ENCODE data around the gene SLC9C1.
A peak's percentile ranks its signal among the peaks of the same experiment; 100 is the strongest.

SLC9C1 gene

DNA sequence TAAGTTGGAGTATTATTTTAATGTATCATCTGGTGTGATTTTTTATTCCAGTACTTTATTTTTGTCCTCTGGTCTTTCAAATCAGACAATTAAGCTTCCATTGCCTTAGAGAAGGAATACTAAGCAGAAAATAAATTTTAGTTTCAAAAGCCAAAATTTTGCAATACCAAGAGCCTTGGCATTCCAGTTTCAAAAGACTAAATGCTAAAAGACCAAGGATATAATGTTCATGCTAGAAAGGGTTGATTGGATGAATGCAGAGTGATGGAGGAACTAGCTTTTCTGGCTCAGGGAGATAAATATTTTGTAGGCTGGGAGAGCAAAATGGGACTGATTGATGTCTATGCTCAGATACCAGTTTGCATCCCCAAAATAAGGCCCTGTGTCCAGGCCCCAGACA lies 45.1 kb upstream of the SLC9C1 start:
- H2AFZ ChIP-seq (ENCODE audit: low read length) = no peak overlapping the region
- H3K36me3 ChIP-seq (ENCODE audit: insufficient read depth, low read length) = no peaks in the 10 kb centered on the region
- no peaks in the 10 kb centered on the region for H3K9me2 ChIP-seq (replicated peaks; ENCODE audit: low read depth, low read length)
- peaks cover 68% of the 10 kb centered on the region for H3K79me2 ChIP-seq (ENCODE audit: insufficient read depth, low read length)
- H3K9me3 ChIP-seq (ENCODE audit: insufficient read depth, low read depth, low read length) = no peaks in the 10 kb centered on the region
- no peak overlapping the region for H3K9ac ChIP-seq (ENCODE audit: low read depth, low read length, poor library complexity, severe bottlenecking)
- H3K27me3 ChIP-seq (ENCODE audit: insufficient read depth, low read length, poor library complexity, severe bottlenecking) = no peaks in the 10 kb centered on the region
- H3K4me2 ChIP-seq (ENCODE audit: low read depth, low read length, poor library complexity, severe bottlenecking) = peak overlapping the region; percentile 33
- H3F3A ChIP-seq (ENCODE audit: low read depth) = no peaks in the 10 kb centered on the region
- H3K4me3 ChIP-seq (ENCODE audit: low read length, poor library complexity, severe bottlenecking) = no peak overlapping the region
- H3K4me1 ChIP-seq (ENCODE audit: insufficient read depth, low read length, poor library complexity, severe bottlenecking) = peaks cover 58% of the 10 kb centered on the region
- TF ChIP-seq, protein P1, sequence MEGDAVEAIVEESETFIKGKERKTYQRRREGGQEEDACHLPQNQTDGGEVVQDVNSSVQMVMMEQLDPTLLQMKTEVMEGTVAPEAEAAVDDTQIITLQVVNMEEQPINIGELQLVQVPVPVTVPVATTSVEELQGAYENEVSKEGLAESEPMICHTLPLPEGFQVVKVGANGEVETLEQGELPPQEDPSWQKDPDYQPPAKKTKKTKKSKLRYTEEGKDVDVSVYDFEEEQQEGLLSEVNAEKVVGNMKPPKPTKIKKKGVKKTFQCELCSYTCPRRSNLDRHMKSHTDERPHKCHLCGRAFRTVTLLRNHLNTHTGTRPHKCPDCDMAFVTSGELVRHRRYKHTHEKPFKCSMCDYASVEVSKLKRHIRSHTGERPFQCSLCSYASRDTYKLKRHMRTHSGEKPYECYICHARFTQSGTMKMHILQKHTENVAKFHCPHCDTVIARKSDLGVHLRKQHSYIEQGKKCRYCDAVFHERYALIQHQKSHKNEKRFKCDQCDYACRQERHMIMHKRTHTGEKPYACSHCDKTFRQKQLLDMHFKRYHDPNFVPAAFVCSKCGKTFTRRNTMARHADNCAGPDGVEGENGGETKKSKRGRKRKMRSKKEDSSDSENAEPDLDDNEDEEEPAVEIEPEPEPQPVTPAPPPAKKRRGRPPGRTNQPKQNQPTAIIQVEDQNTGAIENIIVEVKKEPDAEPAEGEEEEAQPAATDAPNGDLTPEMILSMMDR (conservative IDR thresholded peaks at IDR 0.05; ENCODE audit: low read length) = no peak
- TF ChIP-seq EZH2phosphoT487 (IDR thresholded peaks at IDR 0.05; ENCODE audit: borderline replicate concordance) = no peak
- H4K20me1 ChIP-seq (ENCODE audit: insufficient read depth, low read length, poor library complexity, severe bottlenecking) = no peaks in the 10 kb centered on the region

GRCh38 chr3:112338727-112339056 lies 44.7 kb upstream of the SLC9C1 start:
- Histone ChIP-seq H3K9me2 (replicated peaks; ENCODE audit: low read depth, low read length) (no peaks in the 10 kb centered on the region), H2AFZ (ENCODE audit: low read length) (no peak overlapping the region), H3K4me3 (ENCODE audit: low read length, poor library complexity, severe bottlenecking) (no peak overlapping the region), H3K36me3 (ENCODE audit: insufficient read depth, low read length) (no peaks in the 10 kb centered on the region), H3F3A (ENCODE audit: low read depth) (no peaks in the 10 kb centered on the region), H4K20me1 (ENCODE audit: insufficient read depth, low read length, poor library complexity, severe bottlenecking) (no peaks in the 10 kb centered on the region), H3K4me2 (ENCODE audit: low read depth, low read length, poor library complexity, severe bottlenecking) (peak overlapping the region; percentile 33), H3K79me2 (ENCODE audit: insufficient read depth, low read length) (peaks cover 71% of the 10 kb centered on the region), H3K4me1 (ENCODE audit: insufficient read depth, low read length, poor library complexity, severe bottlenecking) (peaks cover 62% of the 10 kb centered on the region), H3K27me3 (ENCODE audit: insufficient read depth, low read length, poor library complexity, severe bottlenecking) (no peaks in the 10 kb centered on the region), H3K9me3 (ENCODE audit: insufficient read depth, low read depth, low read length) (no peaks in the 10 kb centered on the region), H3K9ac (ENCODE audit: low read depth, low read length, poor library complexity, severe bottlenecking) (no peak overlapping the region)
- TF ChIP-seq EZH2phosphoT487 (IDR thresholded peaks at IDR 0.05; ENCODE audit: borderline replicate concordance) = no peak
- TF ChIP-seq, protein P1 (conservative IDR thresholded peaks at IDR 0.05; ENCODE audit: low read length) = no peak

DNA sequence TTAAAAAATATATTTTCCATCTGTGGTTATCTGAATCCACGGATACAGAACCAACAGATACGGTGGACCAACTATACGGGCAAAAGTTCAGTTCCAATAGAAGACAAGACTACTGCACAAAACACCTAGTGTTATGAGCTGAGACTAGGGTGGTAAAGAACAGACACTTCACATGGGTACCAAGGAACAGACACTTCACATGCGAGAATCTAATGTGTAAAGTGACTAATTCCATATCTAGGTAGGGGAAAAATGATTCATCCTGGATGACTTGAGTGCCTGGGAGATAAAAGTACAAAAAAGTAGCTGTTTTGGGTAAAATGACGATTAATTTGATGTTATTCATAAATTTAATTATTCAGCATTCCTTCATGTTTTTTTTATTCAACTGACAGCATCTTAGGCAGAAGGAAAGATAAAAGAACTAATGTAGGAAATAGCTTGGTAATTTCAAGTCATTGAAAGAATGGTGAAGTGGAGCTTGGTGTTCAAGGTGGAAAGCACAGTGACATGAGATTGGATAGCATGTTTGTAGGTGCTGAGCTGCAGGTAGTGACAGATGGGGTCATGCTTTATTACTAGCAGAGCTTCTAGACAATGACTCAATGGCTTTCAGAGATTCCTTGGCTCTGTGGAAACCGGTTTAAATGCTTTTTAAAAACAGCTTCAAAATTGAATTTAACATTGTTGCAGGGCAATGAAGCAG lies 44.2 kb upstream of the SLC9C1 start:
- H3K9me3 ChIP-seq (ENCODE audit: insufficient read depth, low read depth, low read length) = no peaks in the 10 kb centered on the region
- no peak overlapping the region for H3K9ac ChIP-seq (ENCODE audit: low read depth, low read length, poor library complexity, severe bottlenecking)
- no peaks in the 10 kb centered on the region for H3K27me3 ChIP-seq (ENCODE audit: insufficient read depth, low read length, poor library complexity, severe bottlenecking)
- no peaks in the 10 kb centered on the region for H4K20me1 ChIP-seq (ENCODE audit: insufficient read depth, low read length, poor library complexity, severe bottlenecking)
- H3K4me2 ChIP-seq (ENCODE audit: low read depth, low read length, poor library complexity, severe bottlenecking) = peak overlapping the region; percentile 33
- peaks cover 63% of the 10 kb centered on the region for H3K4me1 ChIP-seq (ENCODE audit: insufficient read depth, low read length, poor library complexity, severe bottlenecking)
- H2AFZ ChIP-seq (ENCODE audit: low read length) = no peak overlapping the region
- TF ChIP-seq EZH2phosphoT487 (IDR thresholded peaks at IDR 0.05; ENCODE audit: borderline replicate concordance) = no peak
- TF ChIP-seq, protein P1 (conservative IDR thresholded peaks at IDR 0.05; ENCODE audit: low read length) = no peak
- peaks cover 73% of the 10 kb centered on the region for H3K79me2 ChIP-seq (ENCODE audit: insufficient read depth, low read length)
- no peaks in the 10 kb centered on the region for H3K36me3 ChIP-seq (ENCODE audit: insufficient read depth, low read length)
- no peaks in the 10 kb centered on the region for H3F3A ChIP-seq (ENCODE audit: low read depth)
- no peaks in the 10 kb centered on the region for H3K9me2 ChIP-seq (replicated peaks; ENCODE audit: low read depth, low read length)
- H3K4me3 ChIP-seq (ENCODE audit: low read length, poor library complexity, severe bottlenecking) = peak overlapping the region; percentile 4
